ENCODE data around the gene CLCN1. TPM values are rescaled to one million over a fixed set of nuclear protein-coding genes. Genes with fewer than 3 reads are reported as not detected.

Gene CLCN1
- polyA plus RNA-seq, 2 of the 4 experiments (the other 2 are of a cell fraction), result 0.08 TPM; not detected in 1

- H3K4me1 ChIP-seq, result peaks cover 2% of the 10 kb centered on the region; the same call in 1 of the 3 replicates
- 52% methylated on average over 14 of the region's 16 CpGs for WGBS (ENCODE audit: missing lambda C conversion rate)
- no peaks in the 10 kb centered on the region for H3K9me3 ChIP-seq
- CTCF ChIA-PET, result interaction anchor here (1.0 to 4.3 kb wide), 5 partner anchors 10 to 19 kb away, joined by 4 to 19 read pairs (median 10); partner anchors contain the start of gene EPHA1
- DNase-seq (ENCODE audit: low read depth in 1 of 2, low spot score in 1 of 2) (no peak), ATAC-seq (no peak), FAIRE-seq (no peak)
- TF ChIP-seq HOXB5 (CRISPR knock-in tag; IDR thresholded peaks at IDR 0.05) (no peak), ZNF302 (CRISPR knock-in tag; IDR thresholded peaks at IDR 0.05) (no peak), RFX5 (IDR thresholded peaks at IDR 0.05) (no peak)
- POLR2A ChIA-PET, result no interaction called here
- no peak overlapping the region for H3K4me3 ChIP-seq
- no peak overlapping the region for H3K4me2 ChIP-seq
- H3K27ac ChIP-seq, result no peak overlapping the region
Measured at GRCh38 chr7:143397710-143398530, 82.0 kb downstream of the CLCN1 start.

GRCh38 chr7:143398616-143399015, 82.7 kb downstream of the CLCN1 start:
- TF ChIP-seq EP300 (IDR thresholded peaks at IDR 0.05), result no peak
- TF ChIP-seq ZC3H11A (IDR thresholded peaks at IDR 0.05), result no peak
- no peak for TF ChIP-seq POLR2AphosphoS2 (conservative IDR thresholded peaks at IDR 0.05; ENCODE audit: low read length)
- no peak for TF ChIP-seq POLR2A (IDR thresholded peaks at IDR 0.05; ENCODE audit: low read length)
- TF ChIP-seq FOXS1 (CRISPR knock-in tag; IDR thresholded peaks at IDR 0.05), result no peak
- no peak for TF ChIP-seq RARB (CRISPR knock-in tag; IDR thresholded peaks at IDR 0.05)
- TF ChIP-seq GATA3 (IDR thresholded peaks at IDR 0.05; ENCODE audit: borderline replicate concordance), result no peak
- TF ChIP-seq ZNF302 (CRISPR knock-in tag; IDR thresholded peaks at IDR 0.05), result no peak
- TF ChIP-seq HOXA7 (CRISPR knock-in tag; IDR thresholded peaks at IDR 0.05), result no peak
- no peak for TF ChIP-seq NR3C1 (IDR thresholded peaks at IDR 0.05)
- TF ChIP-seq EHF (CRISPR knock-in tag; IDR thresholded peaks at IDR 0.05), result no peak
- TF ChIP-seq EHMT2 (IDR thresholded peaks at IDR 0.05; ENCODE audit: low read depth), result no peak
- no peak for TF ChIP-seq KDM5A (IDR thresholded peaks at IDR 0.05)
- TF ChIP-seq SMC3 (IDR thresholded peaks at IDR 0.05), result no peak
- TF ChIP-seq KDM1A (IDR thresholded peaks at IDR 0.05; ENCODE audit: low read depth), result no peak
- TF ChIP-seq FOSB (CRISPR knock-in tag; IDR thresholded peaks at IDR 0.05), result no peak
- no peak for TF ChIP-seq ELK1 (IDR thresholded peaks at IDR 0.05; ENCODE audit: low read depth, low read length)
- TF ChIP-seq RNF2 (IDR thresholded peaks at IDR 0.05; ENCODE audit: borderline replicate concordance, low read depth), result no peak
- POLR2A ChIA-PET, result no interaction called here
- 78% methylated on average over 6 of the region's 14 CpGs for WGBS (ENCODE audit: missing lambda C conversion rate)

GRCh38 chr7:143399151-143399550, 83.2 kb downstream of the CLCN1 start:
- Histone ChIP-seq H3K4me2 (no peak overlapping the region), H3K9me3 (no peaks in the 10 kb centered on the region), H3K27ac (no peak overlapping the region), H3K4me3 (no peak overlapping the region), H3K4me1 (no peaks in the 10 kb centered on the region)
- TF ChIP-seq HMGXB4 (CRISPR knock-in tag; IDR thresholded peaks at IDR 0.05; ENCODE audit: borderline replicate concordance), result no peak
- TF ChIP-seq HOXA7 (CRISPR knock-in tag; IDR thresholded peaks at IDR 0.05), result no peak
- TF ChIP-seq KDM5A (IDR thresholded peaks at IDR 0.05), result no peak
- no peak for TF ChIP-seq EP300 (IDR thresholded peaks at IDR 0.05)
- TF ChIP-seq EHF (CRISPR knock-in tag; IDR thresholded peaks at IDR 0.05), result no peak
- no peak for TF ChIP-seq RCOR1 (IDR thresholded peaks at IDR 0.05; ENCODE audit: low read depth, low read length)
- TF ChIP-seq JUN (IDR thresholded peaks at IDR 0.05), result no peak
- no peak for TF ChIP-seq HDAC2 (IDR thresholded peaks at IDR 0.05)
- no peak for TF ChIP-seq ZNF302 (CRISPR knock-in tag; IDR thresholded peaks at IDR 0.05)
- no peak for TF ChIP-seq FOSB (CRISPR knock-in tag; IDR thresholded peaks at IDR 0.05)
- no peak for TF ChIP-seq MAX (IDR thresholded peaks at IDR 0.05)
- TF ChIP-seq CBX2 (IDR thresholded peaks at IDR 0.05; ENCODE audit: borderline replicate concordance, low read depth), result no peak
- TF ChIP-seq HOXB13 (CRISPR knock-in tag; IDR thresholded peaks at IDR 0.05; ENCODE audit: low read depth), result no peak
- TF ChIP-seq CBX8 (IDR thresholded peaks at IDR 0.05), result no peak
- TF ChIP-seq CTCF (IDR thresholded peaks at IDR 0.05), result no peak
- ChIA-PET CTCF (interaction anchor here (0.7 to 4.3 kb wide), 6 partner anchors 9 to 69 kb away, joined by 4 to 19 read pairs (median 7); partner anchors contain the start of gene EPHA1), POLR2A (no interaction called here)
- ATAC-seq (no peak), DNase-seq (ENCODE audit: low read depth in 1 of 2, low spot score in 1 of 2) (no peak), FAIRE-seq (no peak)
- WGBS (ENCODE audit: missing lambda C conversion rate), result 54% methylated on average over 2 of the region's 8 CpGs

More at GRCh38 chr7:143398616-143399015, 82.7 kb downstream of the CLCN1 start:
- Histone ChIP-seq H3K4me1 (no peaks in the 10 kb centered on the region), H3K4me2 (no peak overlapping the region), H3K4me3 (no peak overlapping the region), H3K9me3 (no peaks in the 10 kb centered on the region), H3K27ac (no peak overlapping the region)
- no peak for DNase-seq (ENCODE audit: low read depth in 1 of 2, low spot score in 1 of 2)
- no peak for ATAC-seq
- CTCF ChIA-PET, result interaction anchor here (0.7 to 4.3 kb wide), 6 partner anchors 10 to 69 kb away, joined by 4 to 19 read pairs (median 7); partner anchors contain the start of gene EPHA1
- no peak for FAIRE-seq
